ENCODE measurements around the gene SMIM20. TPM values are rescaled to one million over a fixed set of nuclear protein-coding genes. Genes with fewer than 3 reads are reported as not detected.
A peak's percentile ranks its signal among the peaks of the same experiment; 100 is the strongest.

The SMIM20 gene
- total and polyA plus RNA-seq, 2 of the 4 experiments (the other 2 are of a cell fraction): 13.6 to 23.1 TPM

GRCh38 chr4:25937801-25938200 is 23.8 kb downstream of the SMIM20 start:
- TF ChIP-seq MAFK (IDR thresholded peaks at IDR 0.05; ENCODE audit: low read depth, low read length) (no peak), SMC3 (IDR thresholded peaks at IDR 0.05; ENCODE audit: low read depth, low read length) (no peak), FOS (IDR thresholded peaks at IDR 0.05; ENCODE audit: low read depth, low read length) (no peak), RCOR1 (IDR thresholded peaks at IDR 0.05; ENCODE audit: insufficient replicate concordance, low read length) (no peak), NFE2L2 (IDR thresholded peaks at IDR 0.05; ENCODE audit: low read depth, low read length) (no peak), BHLHE40 (IDR thresholded peaks at IDR 0.05; ENCODE audit: low read depth, low read length) (no peak), MXI1 (IDR thresholded peaks at IDR 0.05; ENCODE audit: borderline replicate concordance, low read depth, low read length) (no peak), POLR2A (IDR thresholded peaks at IDR 0.05; ENCODE audit: low read depth, low read length) (no peak), ELK1 (IDR thresholded peaks at IDR 0.05; ENCODE audit: borderline replicate concordance, low read depth, low read length) (no peak), RAD21 (IDR thresholded peaks at IDR 0.05; ENCODE audit: low read length) (no peak)
- DNase-seq (peak; percentile 49), ATAC-seq (ENCODE audit: low read depth) (peak; percentile 77)
- CTCF ChIA-PET: interaction anchor here (0.6 kb wide), 1 partner anchor 14 kb away, joined by 3 read pairs; no protein-coding TSS in a partner anchor
- no peaks in the 10 kb centered on the region for H3K9me3 ChIP-seq (ENCODE audit: control insufficient read depth, insufficient read depth, low read length)
- no peak overlapping the region for H3K9ac ChIP-seq (ENCODE audit: low read depth, low read length)
- 17% methylated on average over 1 of the region's 1 CpG; no CpG with 5 or more reads in 1 of the 2 experiments for WGBS, 2 experiments (ENCODE audit: extremely low coverage in 2 of 2, insufficient read length in 1 of 2)
- no peaks in the 10 kb centered on the region for H4K20me1 ChIP-seq (ENCODE audit: insufficient read depth, low read length)
- no peaks in the 10 kb centered on the region for H3K79me1 ChIP-seq (ENCODE audit: low read depth in 1 of 2, low read length in 2 of 2)
- no peak overlapping the region for H3K18ac ChIP-seq (ENCODE audit: low read depth, low read length)
- no peak overlapping the region for H4K5ac ChIP-seq (ENCODE audit: low read depth, low read length)
- H2AK9ac ChIP-seq (replicated peaks; ENCODE audit: low read depth, low read length, poor library complexity): no peak overlapping the region
- H3K9me1 ChIP-seq (ENCODE audit: insufficient read depth, low read length): no peaks in the 10 kb centered on the region
- H2BK20ac ChIP-seq (ENCODE audit: low read depth, low read length): no peak overlapping the region
- no peak overlapping the region for H3K4ac ChIP-seq (ENCODE audit: low read depth, low read length)
- H3K27me3 ChIP-seq (ENCODE audit: control insufficient read depth, insufficient read depth, low read length): peaks cover 3% of the 10 kb centered on the region; the same call in 1 of the 2 replicates
- H3K4me3 ChIP-seq (ENCODE audit: insufficient read depth, low read depth, low read length): no peak overlapping the region
- no peak overlapping the region for H4K91ac ChIP-seq (ENCODE audit: insufficient read depth, low read depth, low read length)
- intact Hi-C loops (cut with micrococcal nuclease): no loop called here
- POLR2A ChIA-PET (ENCODE audit: unreplicated experiment): no interaction called here
- no peak overlapping the region for H4K8ac ChIP-seq (ENCODE audit: low read depth in 2 of 2, low read length in 2 of 2)
- no peak overlapping the region for H3K23ac ChIP-seq (ENCODE audit: low read depth, low read length)
- H2BK15ac ChIP-seq (ENCODE audit: low read depth, low read length): no peak overlapping the region
- no peak overlapping the region for H2BK5ac ChIP-seq (ENCODE audit: low read depth, low read length, poor library complexity, severe bottlenecking)
- H3K4me2 ChIP-seq (ENCODE audit: low read depth, low read length): peak overlapping the region; percentile 48
- no peak overlapping the region for H3K56ac ChIP-seq (ENCODE audit: extremely low read depth, insufficient read depth, low read length)
- in situ Hi-C loops (cut with MboI; ENCODE audit: low sequenced_read_pairs): no loop called here
- peaks cover 8% of the 10 kb centered on the region for H3K4me1 ChIP-seq (ENCODE audit: control insufficient read depth, insufficient read depth, low read length)
- no TSS peak for BruUV-seq (replicated peaks)
- H3K36me3 ChIP-seq (ENCODE audit: control insufficient read depth, insufficient read depth, low read length): no peaks in the 10 kb centered on the region
- H2BK120ac ChIP-seq (ENCODE audit: low read depth, low read length): no peak overlapping the region
- H2AK5ac ChIP-seq (ENCODE audit: low read depth, low read length): no peak overlapping the region
- H3K14ac ChIP-seq (replicated peaks; ENCODE audit: low read depth, low read length): 0 out of 2 replicates have a peak overlapping the region, but pooled peaks have one; percentile 40
- peak overlapping the region; percentile 17; the same call in 1 of the 2 replicates for H3K27ac ChIP-seq (ENCODE audit: insufficient read depth, low read length)
- no peak overlapping the region for H2AFZ ChIP-seq (replicated peaks; ENCODE audit: low read length, poor library complexity)
- dilution Hi-C loops (cut with HindIII; ENCODE audit: low sequenced_read_pairs, unreplicated experiment): no loop called here

All from IMR-90 (cell line).